ENCODE measurements around the gene MRNIP.
A peak's percentile ranks its signal among the peaks of the same experiment; 100 is the strongest.

Gene MRNIP

GRCh38 chr5:179858586-179859427, at the start of gene MRNIP:
Gene MRNIP (minus strand): TSS chr5:179858817. CDS start chr5:179858796, 21 bp downstream.
- peak; percentile 92 for DNase-seq

- DNase-seq = peak; percentile 69
Measured at GRCh38 chr5:179907556-179908324, 49.1 kb upstream of the MRNIP start, which contains the start of gene TBC1D9B. Gene TBC1D9B (minus strand): TSS chr5:179907897. CDS start chr5:179907821, 76 bp downstream.

GRCh38 chr5:179906795-179907555, 48.4 kb upstream of the MRNIP start:
- peak; percentile 23 for DNase-seq

- DNase-seq = no peak
Measured at GRCh38 chr5:179906294-179906794, 47.7 kb upstream of the MRNIP start.

GRCh38 chr5:179905161-179905560, 46.5 kb upstream of the MRNIP start:
- no peak for DNase-seq

GRCh38 chr5:179904463-179905160, 46.0 kb upstream of the MRNIP start:
- no peak for DNase-seq

GRCh38 chr5:179902763-179903158, 44.1 kb upstream of the MRNIP start:
- DNase-seq = no peak

GRCh38 chr5:179901915-179902762, 43.5 kb upstream of the MRNIP start:
- no peak for DNase-seq

- DNase-seq = no peak
Measured at GRCh38 chr5:179901462-179901861, 42.8 kb upstream of the MRNIP start.

- no peak for DNase-seq
Measured at GRCh38 chr5:179900711-179901110, 42.1 kb upstream of the MRNIP start.

GRCh38 chr5:179900206-179900605, 41.6 kb upstream of the MRNIP start:
- no peak for DNase-seq

- no peak for DNase-seq
Measured at GRCh38 chr5:179895861-179896260, 37.2 kb upstream of the MRNIP start.

GRCh38 chr5:179893958-179894895, 35.6 kb upstream of the MRNIP start:
- no peak for DNase-seq

- DNase-seq = no peak
Measured at GRCh38 chr5:179893076-179893957, 34.7 kb upstream of the MRNIP start.

GRCh38 chr5:179892255-179892654, 33.6 kb upstream of the MRNIP start:
- DNase-seq = no peak

- no peak for DNase-seq
Measured at GRCh38 chr5:179890751-179891682, 32.4 kb upstream of the MRNIP start.

GRCh38 chr5:179889885-179890284, 31.3 kb upstream of the MRNIP start:
- DNase-seq = no peak

- DNase-seq = no peak
Measured at GRCh38 chr5:179887802-179888201, 29.2 kb upstream of the MRNIP start.

Data from fibroblast of skin of right biceps (primary cell).